Gastrocnemius medialis (tissue), 4 donors: ENCODE results near the gene BEX3. TPM values are rescaled to one million over a fixed set of nuclear protein-coding genes. Genes with fewer than 3 reads are reported as not detected.
A peak's percentile ranks its signal among the peaks of the same experiment; 100 is the strongest.
"Not testable (repeated sequence)": the region's sequence is repeated elsewhere in the genome, so short reads cannot be mapped to it uniquely, and the experiment has no call there.

Experiments used
- ATAC-seq, 2 donors: fragments of 150-250 bp; one replicate each; pipeline ENCODE4 v1.9.1; 2016
- DNase-seq, 2 donors: peaks; one replicate each; pipeline ENCODE4 v3.0.0-alpha.2; 2019
- H3K27ac ChIP-seq, 4 donors: fragments of 200-600 bp; sonication (generic); 1 replicate in 1 of 4; 2 replicates in 3 of 4; pipeline ENCODE4 v1.5.1; 2016 to 2018; ENCODE audit warnings: mild to moderate bottlenecking in 2 of 4, moderate library complexity in 1 of 4
- H3K27me3 ChIP-seq, 3 donors: fragments of 200-600 bp; sonication (generic) in 2 of 3; 1 replicate in 1 of 3; 2 replicates in 2 of 3; pipeline versions ENCODE4 v1.5.1 to v1.6.0; 2016 to 2019; ENCODE audit warnings: mild to moderate bottlenecking in 1 of 3, moderate library complexity in 1 of 3
- H3K36me3 ChIP-seq, 2 donors: fragments of 200-600 bp; sonication (generic) in 1 of 2; one replicate each; pipeline ENCODE4 v1.5.1; 2017 to 2018
- H3K4me1 ChIP-seq, 2 donors: fragments of 200-600 bp; sonication (generic) in 1 of 2; one replicate each; pipeline ENCODE4 v1.5.1; 2016 to 2017; ENCODE audit warnings: mild to moderate bottlenecking in 2 of 2
- H3K4me3 ChIP-seq, 4 donors: fragments of 200-600 bp; sonication (generic) in 3 of 4; 1 replicate in 1 of 4; 2 replicates in 3 of 4; pipeline ENCODE4 v1.5.1; 2016 to 2019; ENCODE audit warnings: mild to moderate bottlenecking in 2 of 4
- H3K9me3 ChIP-seq, 3 donors: fragments of 200-600 bp; sonication (generic) in 2 of 3; 1 replicate in 1 of 3; 2 replicates in 2 of 3; pipeline ENCODE4 v1.5.1; 2016 to 2019
- POLR2A ChIP-seq, 2 donors: fragments of 450-650 bp; IDR thresholded peaks; one replicate each; pipeline ENCODE4 v1.6.1; 2017; ENCODE audit warnings: antibody characterized with exemption in 2 of 2, mild to moderate bottlenecking in 2 of 2, moderate library complexity in 2 of 2
- in situ Hi-C, 4 donors: fragments of 200-750 bp; cut with MboI; loops; one replicate each; pipeline versions ENCODE4 v1.15.0 to v1.8.0; 2017; ENCODE audit warnings: low sequenced_read_pairs in 4 of 4
- intact Hi-C: fragments of 100-400 bp; cut with DNase I; formaldehyde crosslinking; loops from one replicate; pipeline ENCODE4 v1.15.1; 2023; ENCODE audit warnings: low total_unique reads
- total RNA-seq, 4 donors: library from RNA; depleted of rRNA; stranded (reverse); fragments of >200 nt; gene quantifications; one replicate each; pipeline versions ENCODE4 v1.1.0 to v1.2.3, GENCODE V29; 2016
- TF ChIP-seq, protein P1 (sequence below), 5 experiments: fragments of 450-650 bp in 3 of 5; fragments of 200-600 bp in 2 of 5; sonication (generic) in 2 of 5; IDR thresholded peaks in 4 of 5; conservative IDR thresholded peaks in 1 of 5; 1 replicate in 4 of 5; 2 replicates in 1 of 5; pipeline ENCODE4 v1.5.1; 2016 to 2019; ENCODE audit warnings: antibody characterized with exemption in 5 of 5, mild to moderate bottlenecking in 3 of 5, moderate library complexity in 3 of 5

The BEX3 gene
- total RNA-seq, 4 donors from 2014 or later, result 8.2 to 12.5 (median 10.5) TPM

- no peaks in the 10 kb centered on the region for H3K27me3 ChIP-seq
- TF ChIP-seq, protein P1, sequence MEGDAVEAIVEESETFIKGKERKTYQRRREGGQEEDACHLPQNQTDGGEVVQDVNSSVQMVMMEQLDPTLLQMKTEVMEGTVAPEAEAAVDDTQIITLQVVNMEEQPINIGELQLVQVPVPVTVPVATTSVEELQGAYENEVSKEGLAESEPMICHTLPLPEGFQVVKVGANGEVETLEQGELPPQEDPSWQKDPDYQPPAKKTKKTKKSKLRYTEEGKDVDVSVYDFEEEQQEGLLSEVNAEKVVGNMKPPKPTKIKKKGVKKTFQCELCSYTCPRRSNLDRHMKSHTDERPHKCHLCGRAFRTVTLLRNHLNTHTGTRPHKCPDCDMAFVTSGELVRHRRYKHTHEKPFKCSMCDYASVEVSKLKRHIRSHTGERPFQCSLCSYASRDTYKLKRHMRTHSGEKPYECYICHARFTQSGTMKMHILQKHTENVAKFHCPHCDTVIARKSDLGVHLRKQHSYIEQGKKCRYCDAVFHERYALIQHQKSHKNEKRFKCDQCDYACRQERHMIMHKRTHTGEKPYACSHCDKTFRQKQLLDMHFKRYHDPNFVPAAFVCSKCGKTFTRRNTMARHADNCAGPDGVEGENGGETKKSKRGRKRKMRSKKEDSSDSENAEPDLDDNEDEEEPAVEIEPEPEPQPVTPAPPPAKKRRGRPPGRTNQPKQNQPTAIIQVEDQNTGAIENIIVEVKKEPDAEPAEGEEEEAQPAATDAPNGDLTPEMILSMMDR (IDR thresholded peaks at IDR 0.05 in 4 of 5, conservative IDR thresholded peaks at IDR 0.05 in 1 of 5), result no peak
- TF ChIP-seq POLR2A (IDR thresholded peaks at IDR 0.05), result no peak
- no peaks in the 10 kb centered on the region for H3K4me1 ChIP-seq
- intact Hi-C loops (no loop called here), in situ Hi-C loops (no loop called here)
- no peaks in the 10 kb centered on the region for H3K36me3 ChIP-seq
- no peaks in the 10 kb centered on the region for H3K9me3 ChIP-seq
- H3K4me3 ChIP-seq, result peak overlapping the region; percentile 39 to 45 (median 44)
- peak; percentile 50 to 53 for ATAC-seq
- DNase-seq, result peak; percentile 3 to 34
- H3K27ac ChIP-seq, result peak overlapping the region in 1 of 4 donors; percentile 21
These were observed 28.1 kb downstream of the BEX3 start for GRCh38 chrX:103404231-103405008.

- no peaks in the 10 kb centered on the region for H3K36me3 ChIP-seq
- H3K27me3 ChIP-seq, result no peaks in the 10 kb centered on the region
- H3K4me1 ChIP-seq, result no peaks in the 10 kb centered on the region
- no peak for DNase-seq
- H3K27ac ChIP-seq, result peak overlapping the region in 1 of 4 donors; percentile 21
- H3K9me3 ChIP-seq, result no peaks in the 10 kb centered on the region
- intact Hi-C loops (no loop called here), in situ Hi-C loops (no loop called here)
- ATAC-seq, result no peak
- peak overlapping the region; percentile 39 to 45 (median 44) for H3K4me3 ChIP-seq
- TF ChIP-seq, protein P1 (IDR thresholded peaks at IDR 0.05 in 4 of 5, conservative IDR thresholded peaks at IDR 0.05 in 1 of 5), result no peak
These were observed 28.6 kb downstream of the BEX3 start for GRCh38 chrX:103405009-103405333.

DNA sequence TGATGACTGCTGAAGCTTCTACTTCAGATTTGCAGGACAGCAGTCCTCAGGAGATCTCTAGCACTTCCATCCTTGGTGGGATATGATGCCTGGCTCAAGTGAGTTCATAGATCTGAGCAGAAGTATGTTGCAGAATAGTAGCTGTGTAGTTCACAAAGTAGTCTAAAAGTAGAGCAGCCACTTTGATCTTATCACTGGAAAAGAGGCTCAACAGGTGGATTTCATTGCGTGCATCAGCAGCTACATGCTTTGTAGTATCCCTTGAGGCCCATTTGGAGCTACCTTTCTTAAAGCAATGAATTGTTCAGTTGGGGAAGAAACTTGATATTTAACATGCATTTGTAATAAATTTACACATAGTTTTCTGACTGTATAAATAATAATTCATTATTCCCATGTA is 29.9 kb downstream of the BEX3 start:
- Histone ChIP-seq H3K36me3 (no peaks in the 10 kb centered on the region), H3K27ac (no peak overlapping the region), H3K4me3 (no peak overlapping the region), H3K27me3 (no peaks in the 10 kb centered on the region), H3K4me1 (no peaks in the 10 kb centered on the region), H3K9me3 (no peaks in the 10 kb centered on the region)
- intact Hi-C loops, result no loop called here
- no peak for ATAC-seq
- no peak for TF ChIP-seq POLR2A (IDR thresholded peaks at IDR 0.05)
- TF ChIP-seq, protein P1 (IDR thresholded peaks at IDR 0.05 in 4 of 5, conservative IDR thresholded peaks at IDR 0.05 in 1 of 5), result no peak
- in situ Hi-C loops, result no loop called here
- no peak for DNase-seq

DNA sequence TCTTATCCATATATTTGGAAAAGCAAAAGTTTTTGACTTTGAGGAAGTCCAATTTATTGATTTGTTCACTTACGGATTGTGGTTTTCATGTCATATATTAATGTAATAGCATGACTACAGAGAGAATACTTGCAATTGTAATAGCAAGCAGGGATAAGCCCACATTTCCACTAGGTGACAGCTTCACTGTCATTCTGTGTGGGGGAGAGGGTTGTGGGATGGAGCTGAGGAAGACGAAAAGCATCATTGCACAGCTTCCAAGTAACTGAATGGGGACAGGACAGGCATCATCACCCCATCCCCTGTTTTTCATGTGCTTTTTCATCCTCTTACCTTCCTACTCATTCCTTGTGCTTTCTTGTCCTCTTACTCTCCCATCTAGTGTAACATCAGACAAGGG is 31.4 kb downstream of the BEX3 start:
- no peaks in the 10 kb centered on the region for H3K27me3 ChIP-seq
- H3K27ac ChIP-seq, result no peak overlapping the region
- intact Hi-C loops (no loop called here), in situ Hi-C loops (no loop called here)
- H3K4me1 ChIP-seq, result no peaks in the 10 kb centered on the region
- H3K9me3 ChIP-seq, result no peaks in the 10 kb centered on the region
- no peaks in the 10 kb centered on the region for H3K36me3 ChIP-seq
- no peak for TF ChIP-seq POLR2A (IDR thresholded peaks at IDR 0.05)
- TF ChIP-seq, protein P1 (IDR thresholded peaks at IDR 0.05 in 4 of 5, conservative IDR thresholded peaks at IDR 0.05 in 1 of 5), result no peak
- ATAC-seq (no peak), DNase-seq (no peak)
- H3K4me3 ChIP-seq, result no peak overlapping the region

DNA sequence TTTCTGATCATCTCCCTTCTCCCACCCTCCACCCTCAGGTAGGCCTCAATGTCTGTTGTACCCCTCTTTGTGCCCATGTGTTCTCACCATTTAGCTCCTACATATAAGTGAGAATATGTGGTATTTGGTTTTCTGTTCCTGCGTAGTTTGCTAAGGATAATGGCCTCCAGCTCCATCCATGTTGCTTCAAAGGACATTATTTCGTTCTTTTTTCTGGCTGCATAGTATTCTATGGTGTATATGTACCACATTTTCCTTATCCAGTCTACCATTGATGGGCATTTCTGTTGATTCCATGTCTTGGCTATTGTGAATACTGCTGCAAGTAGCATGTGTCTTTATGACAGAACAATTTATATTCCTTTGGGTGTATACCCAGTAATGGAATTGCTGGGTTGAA is 35.4 kb downstream of the BEX3 start:
- intact Hi-C loops, H3K4me3 ChIP-seq: not testable (repeated sequence)

More for the DNA sequence above, 35.4 kb downstream of the BEX3 start:
- H3K27ac ChIP-seq, in situ Hi-C loops, H3K4me1 ChIP-seq, H3K27me3 ChIP-seq, DNase-seq, H3K36me3 ChIP-seq, ATAC-seq, H3K9me3 ChIP-seq: not testable (repeated sequence)
